HFF-Myc (cell line): ENCODE measurements around the gene VSTM4.

Experiments used
- DNase-seq: peaks from one replicate; pipeline ENCODE4 v3.0.0-alpha.2; 2011; ENCODE audit warnings: low read depth; ENCODE audit errors: extremely low read depth
- H3K4me3 ChIP-seq: replicated peaks from 2 replicates; pipeline ENCODE4 v1.5.1; 2011; ENCODE audit warnings: low read depth, mild to moderate bottlenecking, control low read depth, low read length
- CTCF ChIP-seq: IDR thresholded peaks from 2 replicates; pipeline ENCODE4 v1.5.1; 2012; ENCODE audit warnings: mild to moderate bottlenecking, low read depth, low read length, control low read depth; ENCODE audit errors: missing control alignments

The VSTM4 gene

DNA sequence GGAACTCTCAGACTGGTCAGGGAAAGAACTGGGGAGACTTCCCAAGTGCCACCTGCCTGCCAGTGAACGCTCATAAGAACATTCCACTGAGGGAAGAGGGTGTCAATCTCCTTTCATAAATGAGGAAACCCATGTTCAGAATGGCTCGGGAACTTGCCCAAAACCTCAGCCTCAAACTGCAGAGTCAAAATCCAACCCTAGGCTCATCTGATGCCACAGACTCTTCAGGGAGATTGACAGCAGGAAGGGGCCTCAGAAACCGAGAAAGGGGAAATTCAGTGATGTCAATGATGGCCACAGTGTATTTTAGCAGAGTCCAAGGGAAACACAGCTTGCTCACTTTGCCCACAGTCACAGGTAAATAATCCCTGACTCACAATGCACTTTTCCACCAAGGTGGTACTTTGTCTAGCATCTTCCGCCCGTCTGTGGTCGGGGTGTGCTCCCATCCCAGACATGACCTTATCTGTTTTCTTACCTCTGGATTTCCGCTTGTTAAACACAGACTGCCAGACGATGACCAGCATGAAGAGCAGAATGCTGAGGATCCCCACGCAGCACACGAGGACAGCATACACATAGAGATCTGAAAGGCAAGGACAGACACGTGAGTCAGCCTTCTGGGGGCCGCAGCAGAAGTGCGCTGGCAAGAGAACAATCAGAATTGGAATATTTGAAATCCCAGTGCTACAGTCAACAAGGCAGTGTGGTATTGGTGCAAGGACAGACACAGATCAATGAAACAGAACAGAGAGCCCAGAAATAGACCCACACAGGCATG lies 38.4 kb downstream of the VSTM4 start:
- TF ChIP-seq CTCF = no peak
- H3K4me3 ChIP-seq = no peak overlapping the region
- no peak for DNase-seq

- no peak for DNase-seq
- no peak for TF ChIP-seq CTCF
- H3K4me3 ChIP-seq = no peak overlapping the region
Observed at GRCh38 chr10:49076319-49076718, 39.0 kb downstream of the VSTM4 start.

DNA sequence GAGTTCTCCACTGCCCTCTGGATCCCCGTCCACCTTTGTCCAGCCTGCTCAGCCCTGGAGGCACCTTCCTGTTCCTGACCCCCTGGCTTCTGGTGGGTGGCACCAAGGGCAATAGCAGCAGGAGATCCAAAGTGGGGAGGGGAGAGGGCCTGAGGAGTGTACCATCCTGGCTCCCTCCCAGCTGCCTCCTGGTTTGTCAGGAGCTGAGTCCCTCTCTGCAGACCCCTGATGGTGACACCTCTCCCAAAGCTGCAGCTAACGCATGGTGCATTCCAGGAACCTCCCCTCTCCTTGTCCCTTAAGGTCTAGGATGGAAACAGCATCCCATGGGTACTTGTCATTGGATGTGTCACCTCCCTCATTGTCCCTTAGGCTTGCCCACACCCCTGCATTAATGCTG lies 39.6 kb downstream of the VSTM4 start:
- no peak for TF ChIP-seq CTCF
- no peak overlapping the region for H3K4me3 ChIP-seq
- DNase-seq = no peak

DNA sequence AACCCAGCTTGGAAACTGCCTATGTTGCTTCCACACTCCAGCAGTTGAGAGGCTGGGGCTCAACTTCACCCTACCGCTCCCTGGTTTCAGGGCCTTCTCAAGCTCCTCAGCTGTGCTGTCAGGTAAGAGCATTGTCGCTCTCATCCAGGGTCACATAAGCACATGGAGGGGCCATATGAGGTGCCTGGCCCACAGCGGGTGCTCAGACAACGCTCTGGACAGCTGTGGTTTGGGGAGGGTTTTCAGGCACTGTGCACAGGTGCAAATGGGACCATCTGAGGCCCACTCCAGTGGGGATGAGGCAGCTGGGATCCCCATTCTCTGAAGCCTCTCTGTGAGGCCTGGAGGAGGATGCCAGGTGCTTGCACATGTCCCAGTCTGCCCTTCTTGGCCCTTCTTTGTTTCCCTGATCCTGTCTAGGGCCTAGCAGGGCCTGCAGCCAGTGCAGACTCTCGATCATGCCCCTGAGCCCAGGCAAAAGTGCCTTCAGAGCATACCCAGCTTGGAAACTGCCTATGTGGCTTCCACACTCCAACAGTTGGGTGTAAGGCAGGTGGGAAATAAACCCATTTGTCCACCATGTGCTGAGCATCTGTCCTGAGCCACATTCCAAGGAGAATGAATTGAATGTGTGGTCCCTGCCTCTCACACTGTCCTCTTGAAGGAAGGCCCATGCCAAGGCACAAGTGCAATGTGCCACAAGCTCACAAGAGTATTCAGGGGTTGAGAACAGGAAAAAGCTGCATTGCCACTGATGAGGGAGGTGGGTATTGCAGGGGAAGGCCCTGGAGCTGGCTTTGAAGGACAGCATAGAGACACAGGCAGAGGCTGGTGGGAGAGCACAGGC lies 40.3 kb downstream of the VSTM4 start:
- DNase-seq = no peak
- H3K4me3 ChIP-seq = no peak overlapping the region
- TF ChIP-seq CTCF = no peak

GRCh38 chr10:49072166-49072885 lies 43.0 kb downstream of the VSTM4 start:
- no peak for DNase-seq
- no peak for TF ChIP-seq CTCF
- H3K4me3 ChIP-seq = no peak overlapping the region

GRCh38 chr10:49071160-49071761 lies 44.1 kb downstream of the VSTM4 start:
- no peak for TF ChIP-seq CTCF
- no peak overlapping the region for H3K4me3 ChIP-seq
- DNase-seq = no peak
